IPS DF 4.7 (cell line): Measurements from ENCODE around the gene KIAA1217.
"Not testable (repeated sequence)": the region's sequence is repeated elsewhere in the genome, so short reads cannot be mapped to it uniquely, and the experiment has no call there.

Source experiments
- DNase-seq: peaks from one replicate; pipeline ENCODE4 v3.0.0-alpha.2; 2013; ENCODE audit warnings: low spot score; ENCODE audit errors: extremely low read depth

The KIAA1217 gene

DNA sequence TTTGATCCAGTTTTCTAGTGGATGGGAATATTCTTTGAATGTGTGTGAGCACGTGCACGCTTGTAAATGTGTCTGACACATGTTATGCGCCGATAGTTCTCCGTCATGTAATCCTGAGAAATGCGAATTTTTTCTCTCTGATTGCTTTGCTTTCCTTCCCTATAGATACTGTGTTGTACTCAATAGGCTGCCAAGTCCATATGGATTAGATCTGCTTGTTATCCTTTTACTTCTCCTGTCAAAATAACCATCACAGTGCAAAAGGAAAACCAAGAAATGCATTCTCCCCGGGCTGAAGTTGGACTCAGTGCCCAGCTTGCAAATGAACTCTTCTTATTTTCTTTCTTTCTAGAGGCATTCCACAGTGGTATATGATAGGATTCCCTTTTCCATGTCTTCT, 131.9 kb downstream of the KIAA1217 start:
- DNase-seq: no peak

DNA sequence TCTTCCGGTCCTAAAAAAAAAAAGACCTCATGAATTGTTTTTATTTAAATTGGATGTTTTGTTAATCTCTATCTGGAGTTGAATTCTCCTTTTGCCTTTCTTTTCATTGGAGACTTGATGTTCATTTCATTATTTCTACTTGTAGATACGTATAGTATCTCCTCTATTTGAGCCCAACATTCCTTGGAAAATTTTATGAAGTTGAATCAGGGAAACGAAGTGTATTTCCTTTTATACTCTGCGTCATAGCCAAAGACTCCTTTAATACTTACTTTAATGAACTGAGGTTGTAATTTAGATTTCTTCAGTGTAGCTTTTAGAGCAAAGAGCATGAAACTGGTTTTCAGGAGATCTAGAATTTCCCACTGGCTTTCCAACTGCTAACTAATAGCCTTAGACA, 132.4 kb downstream of the KIAA1217 start:
- DNase-seq: no peak

DNA sequence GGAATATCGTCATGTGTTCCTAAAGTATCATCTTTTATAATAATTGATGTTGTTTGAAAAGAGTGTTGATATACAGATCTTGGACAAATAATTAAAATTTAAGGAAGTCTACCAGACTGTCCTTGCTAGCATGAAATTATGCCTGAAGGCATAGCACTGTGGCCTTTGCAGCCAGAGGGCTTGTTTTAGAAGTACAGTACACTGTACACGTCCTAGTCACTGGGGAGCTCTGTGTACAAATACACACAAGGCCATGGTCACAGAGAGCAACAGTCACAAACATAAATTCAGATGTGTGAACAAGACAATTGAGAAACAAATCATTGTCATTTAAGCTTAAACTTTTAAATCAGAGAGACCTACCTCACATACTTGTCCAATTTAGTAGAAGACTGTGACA, 133.0 kb downstream of the KIAA1217 start:
- no peak for DNase-seq

DNA sequence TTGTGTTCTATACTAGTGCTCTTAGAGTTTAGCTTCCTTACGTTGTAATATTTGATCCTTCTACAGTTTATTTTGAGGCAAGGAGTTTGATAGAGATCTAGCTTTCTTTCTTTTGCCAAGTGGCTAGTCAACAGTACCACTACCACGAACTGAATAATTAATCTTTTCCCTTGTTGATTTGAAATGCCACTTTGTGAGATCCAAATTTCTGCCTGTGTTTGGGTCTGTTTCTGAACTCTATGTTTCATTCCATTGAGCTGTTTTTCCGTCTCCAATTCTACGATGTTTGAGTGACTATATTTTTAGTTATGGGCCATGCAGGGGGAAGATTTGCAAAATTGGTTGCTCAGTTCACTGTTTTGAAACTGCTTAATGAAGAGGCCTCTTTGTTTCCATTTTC, 134.7 kb downstream of the KIAA1217 start:
- DNase-seq: no peak

DNA sequence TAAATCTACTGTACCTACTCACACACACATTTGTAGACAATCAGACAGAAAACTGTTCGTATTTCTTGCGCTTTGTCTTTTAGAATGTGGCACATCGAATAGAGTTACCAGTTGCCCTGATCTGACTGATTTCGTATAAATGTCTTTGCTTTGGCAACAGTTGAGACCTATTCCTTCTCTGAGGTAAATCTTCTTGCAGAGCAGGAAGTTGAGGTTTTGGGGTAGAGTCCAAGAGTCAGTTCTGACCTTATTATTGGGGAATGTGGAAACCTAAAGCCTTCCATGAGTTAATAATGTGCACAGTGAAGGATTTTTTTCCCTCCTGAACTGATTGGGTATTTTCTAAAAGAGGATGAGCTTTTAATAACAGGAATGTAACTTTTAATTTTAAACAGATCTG, 135.3 kb downstream of the KIAA1217 start:
- DNase-seq: no peak

DNA sequence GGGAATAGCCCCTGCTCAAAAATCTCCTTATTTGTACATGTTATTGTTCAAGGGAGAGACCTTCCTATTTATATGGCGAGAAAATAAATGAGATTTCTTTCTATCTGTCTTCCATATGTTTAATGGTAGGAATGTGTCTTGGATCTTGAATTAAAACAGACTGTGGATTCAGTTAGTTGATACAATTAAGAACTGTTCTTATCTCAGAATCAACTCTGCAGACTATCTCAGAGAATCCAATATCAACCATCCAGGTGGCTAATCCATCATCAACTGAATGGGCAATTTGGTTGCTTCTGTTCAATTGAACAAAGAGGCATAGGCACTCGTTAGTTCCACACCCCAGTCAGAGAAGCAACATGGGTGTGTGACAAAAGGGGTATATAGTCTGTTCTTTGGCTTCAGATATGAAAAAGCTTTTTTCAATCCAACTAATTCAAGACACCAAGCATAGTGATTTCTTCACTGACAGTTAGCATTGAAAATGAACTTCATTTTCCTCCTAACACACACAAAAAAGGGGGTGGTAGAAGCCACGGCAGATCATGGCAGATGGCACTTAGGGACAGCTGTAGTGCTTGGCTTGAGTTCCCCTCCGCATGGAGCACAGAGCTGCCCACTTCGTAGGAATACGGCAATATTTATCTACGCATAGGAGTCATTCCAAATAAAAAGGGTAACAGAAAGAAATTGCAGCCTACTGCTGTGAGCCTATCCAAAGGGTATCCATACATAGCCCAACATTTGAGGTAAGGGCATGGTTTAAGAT, 135.9 kb downstream of the KIAA1217 start:
- no peak for DNase-seq

DNA sequence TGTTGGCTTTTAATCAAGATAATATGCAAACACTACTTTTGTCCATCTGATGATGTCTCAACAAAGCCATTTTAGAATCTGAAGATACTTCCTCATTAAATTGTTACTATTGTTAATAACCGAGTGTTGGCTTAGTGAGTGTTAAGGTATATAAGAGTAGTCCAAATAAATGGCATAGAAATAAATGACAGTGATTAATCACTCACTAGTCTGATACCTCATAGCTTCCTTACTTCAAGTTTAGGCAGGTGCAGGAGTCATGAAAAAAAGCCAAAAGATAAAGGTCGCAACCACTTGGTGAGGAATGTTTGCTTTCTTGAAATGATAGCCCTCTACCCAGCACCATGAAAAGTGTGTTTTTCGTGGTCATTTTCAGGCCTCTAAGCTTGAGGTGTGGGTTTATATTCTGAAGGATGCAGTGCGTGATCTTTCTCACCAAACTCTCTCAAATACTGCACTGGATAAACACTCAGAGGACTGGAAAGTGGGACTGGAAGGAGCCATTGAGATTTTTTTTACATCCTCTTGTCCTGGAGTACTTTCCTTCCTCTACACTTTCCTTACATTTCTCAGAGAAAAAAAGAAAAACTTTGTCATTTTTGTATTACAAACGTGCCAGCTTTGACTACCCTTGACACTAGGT, 138.1 kb downstream of the KIAA1217 start:
- no peak for DNase-seq

DNA sequence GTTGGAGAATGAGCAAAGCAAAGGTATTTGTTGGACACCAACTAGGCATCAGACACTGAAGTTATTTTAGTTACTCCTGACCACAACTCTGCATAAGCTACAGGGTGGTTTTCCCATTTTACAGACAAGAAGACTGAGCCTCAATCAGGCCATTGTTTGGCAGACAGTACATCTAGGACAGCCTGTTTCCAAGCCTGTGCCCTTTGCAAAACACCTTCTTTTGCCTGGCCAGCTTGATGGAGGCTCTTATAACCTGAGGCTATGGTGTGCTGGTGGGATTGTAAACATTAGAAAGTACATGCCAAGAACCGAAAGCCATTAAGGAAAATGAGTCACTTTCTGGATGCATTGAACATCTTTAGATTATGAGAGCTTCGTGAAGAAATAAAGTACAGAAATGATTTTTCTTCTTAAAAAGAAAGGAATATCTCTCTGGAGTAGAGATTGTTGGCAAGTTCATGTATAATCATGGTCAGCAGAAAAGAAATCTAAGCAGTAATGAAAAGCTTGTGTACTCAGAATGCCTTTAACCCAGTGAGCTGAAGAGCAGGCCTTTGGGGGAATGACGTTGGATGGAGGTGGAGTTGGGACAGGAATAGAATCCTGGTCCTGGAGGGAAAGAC, 140.6 kb downstream of the KIAA1217 start:
- no peak for DNase-seq

DNA sequence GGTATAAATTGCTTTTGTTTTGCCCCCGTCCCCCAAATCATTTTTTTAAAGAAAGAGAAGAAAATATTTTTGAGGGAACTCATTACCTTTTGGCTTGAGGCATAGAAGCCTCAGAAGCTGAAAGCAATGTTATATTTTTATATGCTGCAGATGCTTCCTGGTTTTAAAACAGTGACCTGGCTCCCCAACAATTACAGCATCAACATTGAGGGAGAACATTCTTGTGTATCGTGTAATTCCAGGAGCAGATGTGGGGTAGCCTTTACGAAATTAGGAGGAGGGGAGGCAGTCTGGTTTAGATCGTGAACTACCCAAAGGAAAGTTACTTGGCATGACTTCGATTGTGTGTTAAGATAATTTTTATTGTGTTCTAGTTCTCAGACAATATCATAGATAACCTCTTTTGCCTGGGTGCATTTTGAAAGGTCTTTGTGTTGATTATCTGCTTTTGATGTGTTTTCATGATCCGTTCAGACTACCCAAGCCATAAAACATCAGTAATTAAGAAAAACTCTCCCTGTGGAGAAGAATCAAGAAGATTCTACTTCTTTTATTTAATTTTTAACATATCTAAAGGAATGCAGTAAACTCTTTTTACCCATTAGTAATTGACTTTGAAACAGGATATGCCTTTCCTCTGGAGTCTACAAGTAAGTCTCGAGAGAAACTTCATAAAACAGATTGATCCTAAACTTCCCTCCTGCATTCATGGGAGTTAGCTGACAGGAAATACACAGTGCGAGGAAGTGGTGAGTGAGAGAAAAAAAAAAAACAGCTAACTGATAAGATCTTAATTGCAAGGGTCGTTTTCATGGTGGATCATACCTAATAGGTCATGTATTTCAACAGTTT, 141.4 kb downstream of the KIAA1217 start:
- no peak for DNase-seq

DNA sequence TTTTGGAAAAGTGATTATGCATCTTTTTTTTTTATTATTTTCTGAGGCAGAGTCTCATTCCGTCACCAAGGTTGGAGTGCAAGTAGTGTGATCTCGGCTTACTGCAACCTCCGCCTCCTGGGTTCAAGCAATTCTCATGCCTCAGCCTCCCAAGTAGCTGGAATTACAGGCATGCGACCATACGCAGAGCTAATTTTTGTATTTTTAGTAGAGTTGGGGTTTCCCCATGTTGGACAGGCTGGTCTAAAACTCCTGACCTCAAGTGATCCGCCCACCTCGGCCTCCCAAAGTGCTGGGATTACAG, 141.9 kb downstream of the KIAA1217 start:
- not testable (repeated sequence) for DNase-seq

DNA sequence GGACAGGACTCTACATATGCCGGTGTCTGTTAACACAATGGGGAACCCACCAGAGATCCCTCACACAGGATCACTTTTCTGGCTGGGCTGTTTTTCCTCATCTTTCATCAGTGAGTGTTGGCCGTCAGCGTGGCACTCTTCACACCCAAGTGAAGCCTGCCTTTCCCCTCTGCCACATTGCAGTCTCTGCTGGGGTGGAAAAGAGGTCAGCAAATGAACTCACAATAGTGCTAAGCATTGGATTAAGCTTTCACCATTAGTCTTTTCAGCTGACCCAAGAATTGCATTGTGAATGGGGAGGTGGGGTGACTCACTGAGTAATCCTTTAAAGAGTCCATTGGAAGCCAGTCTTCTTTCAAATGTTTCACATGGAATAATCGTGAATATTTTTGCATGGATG, 143.0 kb downstream of the KIAA1217 start:
- DNase-seq: no peak

DNA sequence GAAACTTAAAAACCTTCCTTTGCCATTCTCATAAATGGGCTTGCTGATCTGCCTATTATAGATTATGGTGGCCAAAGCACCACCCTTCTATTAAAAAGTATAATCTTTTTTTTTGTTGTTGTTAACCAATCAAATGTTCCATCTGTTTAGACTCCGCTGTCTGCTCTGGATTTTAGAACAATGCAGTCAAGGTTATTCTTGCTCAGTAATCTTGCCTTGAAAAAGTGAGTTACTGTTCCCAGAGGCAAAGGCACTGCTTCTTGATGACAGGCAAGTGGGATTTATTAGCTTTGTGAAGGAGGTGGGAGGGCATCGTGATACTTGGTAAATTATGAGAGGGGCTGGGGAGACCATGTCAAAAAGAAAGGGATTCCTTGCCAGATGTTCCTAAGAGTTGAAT, 143.5 kb downstream of the KIAA1217 start:
- no peak for DNase-seq

DNA sequence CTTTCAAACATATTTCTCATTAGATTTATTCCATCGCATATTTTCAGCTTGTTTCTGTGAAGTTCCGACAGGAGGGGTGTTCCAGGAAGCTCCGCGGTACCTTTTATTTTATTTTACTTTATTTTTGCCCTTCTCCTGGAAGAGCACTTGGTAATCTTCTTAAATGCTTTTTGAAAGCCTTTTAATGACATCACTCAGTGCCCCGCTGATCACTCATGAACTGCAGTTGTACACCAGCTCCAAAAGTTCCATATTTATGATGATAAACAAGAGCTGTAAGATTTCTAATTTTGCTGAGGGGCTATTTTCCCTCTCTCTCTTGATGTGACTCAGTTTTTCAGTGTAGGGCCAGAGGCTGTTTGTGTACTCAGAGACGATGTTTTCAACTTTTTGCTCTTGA, 144.4 kb downstream of the KIAA1217 start:
- DNase-seq: no peak

DNA sequence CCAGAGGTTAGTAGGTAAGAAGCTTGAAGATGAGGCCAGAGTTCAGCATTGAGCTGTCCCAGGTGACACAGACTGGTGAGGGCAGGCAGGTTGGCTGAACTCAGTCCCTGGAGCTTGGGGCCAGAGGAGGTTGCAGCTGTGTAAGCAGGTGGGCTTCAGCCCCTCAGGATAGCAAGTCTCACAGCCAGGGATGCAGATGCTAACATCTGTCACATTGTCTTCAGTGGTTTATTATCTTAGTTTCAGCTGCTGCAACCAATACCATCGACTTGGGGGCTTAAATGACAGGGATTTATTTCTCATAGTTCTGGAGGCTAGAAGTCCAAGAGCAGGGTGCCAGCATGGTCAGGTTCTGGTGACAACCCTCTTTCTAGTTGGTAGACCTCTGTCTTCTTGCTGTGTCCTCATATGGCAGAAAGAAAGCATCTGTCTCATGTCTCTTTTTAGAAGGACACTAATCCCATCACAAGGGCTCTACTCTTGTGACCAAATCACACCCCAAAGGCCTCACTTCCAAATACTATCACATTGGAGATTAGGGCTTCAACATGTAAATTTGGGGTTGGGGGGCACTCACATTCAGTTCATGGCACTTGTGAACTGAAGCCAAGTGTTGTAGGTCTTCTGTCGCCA, 146.2 kb downstream of the KIAA1217 start:
- DNase-seq: no peak

DNA sequence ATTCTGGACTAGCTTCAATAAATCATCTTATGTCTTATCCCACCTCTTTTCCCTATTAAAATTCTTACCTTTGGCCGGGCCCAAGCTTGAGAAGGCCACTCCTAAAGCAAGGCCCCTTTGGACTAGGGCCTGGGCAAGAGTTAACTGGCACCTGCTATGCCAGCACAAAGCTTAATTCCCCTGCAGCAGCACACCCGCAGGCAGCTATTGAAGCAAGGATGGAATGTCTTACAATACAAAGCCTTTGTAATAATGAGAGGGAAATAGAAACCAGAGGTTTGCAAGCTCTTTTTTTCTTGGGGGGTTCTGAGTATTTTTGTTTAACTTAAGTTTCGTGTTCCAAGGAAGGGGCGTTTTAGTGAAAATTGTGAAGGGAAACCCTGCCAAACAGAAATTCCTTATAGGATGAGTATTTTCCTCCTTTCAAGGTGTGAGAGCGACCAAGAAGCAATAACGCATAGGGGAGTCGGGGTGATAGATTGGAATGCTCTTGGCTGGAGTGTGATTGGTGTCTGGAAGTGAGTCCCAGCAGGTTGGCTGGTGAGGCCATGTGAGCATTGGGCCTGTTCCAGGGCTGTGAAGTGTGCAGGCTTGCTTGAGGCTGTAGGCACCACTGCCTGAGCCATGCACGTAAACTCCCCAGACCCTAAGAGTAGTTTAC, 148.5 kb downstream of the KIAA1217 start:
- DNase-seq: no peak

DNA sequence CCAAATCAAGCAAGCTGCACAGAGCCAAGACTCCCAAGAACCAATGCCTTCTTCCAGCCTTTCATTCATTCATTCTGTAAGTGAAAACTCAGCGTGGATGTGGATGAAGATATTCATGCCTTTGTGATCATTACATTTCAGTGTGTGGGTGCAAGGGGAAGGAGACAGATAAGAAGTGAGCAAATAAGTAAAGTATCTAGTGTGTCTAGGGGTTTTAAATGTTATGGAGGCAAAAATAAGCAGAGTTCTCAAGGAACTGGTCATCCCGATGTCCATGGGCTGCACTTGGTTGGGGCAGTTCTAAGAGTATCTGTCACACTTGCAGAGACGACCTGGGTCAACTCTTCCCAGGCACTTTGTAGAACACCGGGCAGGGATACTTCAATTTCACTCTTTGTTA, 149.1 kb downstream of the KIAA1217 start:
- no peak for DNase-seq

DNA sequence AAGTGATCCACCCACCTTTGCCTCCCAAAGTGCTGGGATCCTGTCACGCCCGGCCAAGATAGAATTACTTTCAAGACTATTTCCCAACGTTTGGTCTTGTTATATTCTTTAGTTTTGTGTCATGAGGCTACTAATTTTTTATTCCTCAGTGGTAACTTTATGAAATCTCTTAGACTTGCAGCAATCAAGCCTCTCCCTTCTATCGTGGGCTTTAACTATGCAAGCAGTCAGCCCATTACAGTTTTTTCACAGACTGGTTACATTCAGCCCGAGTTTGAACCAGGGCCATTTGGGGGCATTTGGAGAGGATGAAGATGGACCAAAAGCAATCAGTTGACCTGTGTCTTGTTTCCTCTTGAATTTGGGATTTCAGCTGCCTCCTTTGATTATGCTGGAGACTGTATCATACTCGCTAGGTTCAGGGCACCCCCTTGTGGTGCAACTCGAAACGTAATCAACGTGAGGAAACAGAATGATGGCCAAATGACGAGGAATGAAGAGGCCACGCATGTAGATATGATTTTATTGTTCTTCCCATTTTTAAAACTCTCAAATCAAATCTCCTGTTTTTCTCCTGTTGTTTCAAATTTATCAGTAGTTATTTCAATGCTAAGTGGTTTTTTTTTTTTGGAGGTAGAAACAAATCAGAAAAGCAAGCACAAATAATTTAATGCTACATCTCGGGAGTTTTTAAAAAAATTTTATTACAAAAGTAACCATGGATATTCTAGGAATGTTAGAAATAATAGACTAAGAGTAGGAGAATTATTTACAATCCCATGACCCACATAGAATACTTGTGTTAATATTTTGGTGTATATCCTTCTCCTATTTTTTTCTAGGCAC, 151.6 kb downstream of the KIAA1217 start:
- no peak for DNase-seq

DNA sequence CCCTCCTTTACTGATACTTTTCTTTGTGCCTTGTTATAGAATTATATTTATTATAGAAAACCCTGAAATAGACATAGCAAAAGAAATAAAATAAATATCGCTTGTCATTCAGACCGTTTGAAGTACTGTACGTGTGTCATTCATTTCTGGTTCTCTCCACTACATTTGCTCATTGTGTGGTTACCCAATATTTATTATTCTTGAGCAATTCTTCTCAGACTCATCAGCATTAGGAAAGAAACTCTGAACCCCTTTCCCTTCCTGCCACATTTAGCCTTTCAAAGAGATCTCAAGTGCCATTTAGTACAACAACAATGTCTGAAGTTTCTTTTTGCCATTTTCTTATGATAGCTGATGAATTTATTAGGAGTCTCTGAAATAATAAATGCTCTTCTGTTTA, 154.1 kb downstream of the KIAA1217 start:
- DNase-seq: no peak

DNA sequence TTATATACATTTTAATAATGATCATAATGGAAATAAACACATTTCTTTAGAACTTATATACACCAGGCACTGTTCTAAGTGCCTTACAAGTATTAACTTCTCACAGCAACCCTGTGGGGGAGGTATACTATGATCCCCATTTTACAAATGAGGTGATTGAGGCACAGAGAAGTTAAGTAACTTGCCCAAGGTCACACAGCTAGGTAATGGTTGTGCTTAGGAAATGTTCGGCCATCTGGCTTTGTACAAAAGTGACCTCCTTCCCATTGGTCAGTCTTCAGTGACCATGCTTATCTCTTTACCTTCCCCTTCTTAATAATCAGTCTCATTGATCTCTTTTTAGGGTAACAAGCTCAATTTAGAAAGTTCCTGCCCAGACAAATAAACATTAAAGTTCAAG, 158.8 kb downstream of the KIAA1217 start:
- DNase-seq: no peak

DNA sequence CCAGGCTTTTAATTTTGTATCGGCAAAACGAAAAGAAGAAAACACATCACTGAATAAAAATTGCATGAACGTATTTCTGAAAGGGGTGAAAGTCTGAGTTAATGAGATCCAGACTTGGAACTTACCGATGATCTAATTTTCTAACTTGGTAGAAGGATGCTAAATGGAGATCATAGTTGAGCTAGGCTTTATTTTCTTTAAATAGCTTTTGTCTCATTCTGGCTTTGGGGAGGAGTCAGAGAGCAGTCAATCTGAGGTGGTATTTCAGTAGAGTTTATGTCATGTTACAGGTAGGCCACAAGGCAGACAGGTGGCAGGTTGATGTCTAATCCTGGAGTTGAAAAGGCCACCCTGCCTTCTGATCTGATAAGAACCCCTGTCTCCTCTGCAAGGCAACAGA, 161.9 kb downstream of the KIAA1217 start:
- no peak for DNase-seq
